Measurements from ENCODE around the gene RAPGEF1. TPM values are rescaled to one million over a fixed set of nuclear protein-coding genes. Genes with fewer than 3 reads are reported as not detected.
A peak's percentile ranks its signal among the peaks of the same experiment; 100 is the strongest.
"Not testable (repeated sequence)": the region's sequence is repeated elsewhere in the genome, so short reads cannot be mapped to it uniquely, and the experiment has no call there.

Gene RAPGEF1
- total RNA-seq, 2 experiments from 2014 or later = 129 to 131 TPM

DNA sequence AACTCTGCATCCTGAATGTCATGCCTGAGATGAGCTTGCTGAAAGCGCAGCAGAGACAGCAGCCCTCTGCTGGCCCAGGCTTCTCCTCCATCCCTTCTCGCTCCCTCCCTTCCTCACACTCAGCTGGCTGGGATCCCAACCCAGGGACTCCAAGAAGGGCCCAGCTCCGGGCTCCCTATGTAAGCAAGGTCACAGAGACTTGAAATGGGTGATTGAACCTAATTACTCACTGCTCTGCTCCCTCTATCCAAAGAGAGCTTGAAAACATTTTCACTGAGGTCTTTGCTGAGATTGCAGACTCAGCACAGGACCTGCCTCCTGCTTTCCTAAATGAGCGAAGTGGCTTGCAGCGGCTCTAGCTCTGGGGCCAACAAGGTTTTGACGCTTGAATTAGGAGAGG is 42.8 kb downstream of the RAPGEF1 start:
- peaks cover 60% of the 10 kb centered on the region for H3K4me1 Mint-ChIP-seq
- no peak for ATAC-seq (ENCODE audit: low read depth)
- no peak overlapping the region for H3K27ac Mint-ChIP-seq
- no peaks in the 10 kb centered on the region for H3K9me3 Mint-ChIP-seq
- POLR2A ChIA-PET = interaction anchor here (1.0 kb wide), 1 partner anchor 35 kb away, joined by 3 read pairs; no protein-coding TSS in a partner anchor
- DNase-seq = no peak
- no peak overlapping the region for H3K4me3 Mint-ChIP-seq
- no peaks in the 10 kb centered on the region for H3K27me3 Mint-ChIP-seq
- H3K36me3 Mint-ChIP-seq = peaks cover 25% of the 10 kb centered on the region

GRCh38 chr9:131695836-131696460 is 43.9 kb downstream of the RAPGEF1 start:
- Mint-ChIP-seq H3K9me3 (no peaks in the 10 kb centered on the region), H3K4me3 (no peak overlapping the region), H3K36me3 (peaks cover 26% of the 10 kb centered on the region), H3K4me1 (peaks cover 65% of the 10 kb centered on the region), H3K27ac (no peak overlapping the region), H3K27me3 (no peaks in the 10 kb centered on the region)
- no peak for ATAC-seq (ENCODE audit: low read depth)
- no peak for DNase-seq
- POLR2A ChIA-PET = no interaction called here

DNA sequence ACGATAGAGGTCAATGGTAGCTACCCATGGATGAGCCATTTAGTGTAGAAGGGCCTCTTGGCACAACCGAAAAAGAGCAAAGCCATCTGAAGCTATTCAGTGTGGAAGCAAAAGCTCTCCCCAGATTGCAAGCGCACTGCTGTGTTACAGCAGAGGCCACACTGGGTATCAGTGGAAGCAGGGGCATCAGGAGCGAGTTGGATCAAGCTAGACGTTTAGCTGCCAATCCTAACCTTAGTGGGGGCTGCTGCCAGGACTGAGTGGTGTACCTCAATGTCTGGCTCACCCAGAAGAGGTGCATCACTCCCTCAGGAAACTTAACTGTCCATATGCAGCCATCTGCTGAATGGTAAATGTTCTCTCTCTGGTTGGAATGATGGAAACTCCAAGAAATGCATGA is 44.5 kb downstream of the RAPGEF1 start:
- Mint-ChIP-seq H3K4me3 (no peak overlapping the region), H3K4me1 (peaks cover 69% of the 10 kb centered on the region), H3K36me3 (peaks cover 26% of the 10 kb centered on the region), H3K27me3 (no peaks in the 10 kb centered on the region), H3K9me3 (no peaks in the 10 kb centered on the region), H3K27ac (no peak overlapping the region)
- DNase-seq (no peak), ATAC-seq (ENCODE audit: low read depth) (no peak)
- POLR2A ChIA-PET = no interaction called here

- Mint-ChIP-seq H3K9me3 (no peaks in the 10 kb centered on the region), H3K4me3 (no peak overlapping the region), H3K36me3 (peaks cover 20% of the 10 kb centered on the region), H3K27me3 (no peaks in the 10 kb centered on the region), H3K27ac (peak overlapping the region; percentile 60), H3K4me1 (peaks cover 66% of the 10 kb centered on the region)
- POLR2A ChIA-PET = interaction anchor here (0.7 kb wide), 1 partner anchor 884 kb away, joined by 3 read pairs; no protein-coding TSS in a partner anchor
- DNase-seq (no peak), ATAC-seq (ENCODE audit: low read depth) (no peak)
These were observed 46.0 kb downstream of the RAPGEF1 start for GRCh38 chr9:131693651-131694597.

- Mint-ChIP-seq H3K36me3 (peaks cover 20% of the 10 kb centered on the region), H3K9me3 (no peaks in the 10 kb centered on the region), H3K4me1 (peaks cover 65% of the 10 kb centered on the region), H3K27me3 (no peaks in the 10 kb centered on the region), H3K27ac (no peak overlapping the region), H3K4me3 (no peak overlapping the region)
- POLR2A ChIA-PET = interaction anchor here (1.2 kb wide), 1 partner anchor 15 kb away, joined by 4 read pairs; no protein-coding TSS in a partner anchor
- ATAC-seq (ENCODE audit: low read depth) = no peak
- no peak for DNase-seq
These were observed 47.0 kb downstream of the RAPGEF1 start for GRCh38 chr9:131692612-131693562.

DNA sequence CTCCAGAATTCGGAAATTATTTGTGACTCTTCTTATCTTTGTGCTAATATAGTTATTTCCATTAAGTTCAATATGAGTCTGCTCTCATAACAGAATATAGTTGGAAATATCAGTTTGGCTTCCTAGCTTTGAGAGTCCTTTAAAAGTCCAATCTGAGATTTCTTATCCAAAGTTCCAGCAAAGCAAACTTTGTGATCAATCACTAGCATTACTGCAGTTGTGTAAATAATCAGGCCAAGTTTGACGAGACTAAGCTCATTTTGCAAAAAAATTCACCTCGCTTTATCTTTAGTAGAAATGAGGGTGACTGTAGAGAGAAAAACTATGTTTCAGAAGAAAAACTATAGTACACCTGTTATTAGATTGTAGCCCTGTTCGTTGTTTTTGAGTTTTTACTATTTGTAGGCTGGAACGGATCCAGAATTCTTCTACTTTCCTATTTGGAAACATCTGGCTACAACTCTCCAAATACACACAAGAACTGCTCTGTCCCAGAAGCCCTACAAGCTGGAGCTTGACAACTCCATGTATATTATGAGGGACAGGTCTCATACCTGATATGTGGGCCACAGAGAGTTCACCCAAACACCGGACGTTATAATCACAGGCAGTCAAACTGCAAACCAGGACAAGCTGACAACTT is 47.8 kb downstream of the RAPGEF1 start:
- Mint-ChIP-seq H3K27ac (no peak overlapping the region), H3K9me3 (no peaks in the 10 kb centered on the region), H3K4me3 (peak overlapping the region; percentile 11), H3K27me3 (no peaks in the 10 kb centered on the region), H3K36me3 (peaks cover 20% of the 10 kb centered on the region), H3K4me1 (peaks cover 61% of the 10 kb centered on the region)
- DNase-seq = no peak
- ATAC-seq (ENCODE audit: low read depth) = no peak
- POLR2A ChIA-PET = interaction anchor here (1.2 kb wide), 1 partner anchor 14 kb away, joined by 4 read pairs; no protein-coding TSS in a partner anchor

DNA sequence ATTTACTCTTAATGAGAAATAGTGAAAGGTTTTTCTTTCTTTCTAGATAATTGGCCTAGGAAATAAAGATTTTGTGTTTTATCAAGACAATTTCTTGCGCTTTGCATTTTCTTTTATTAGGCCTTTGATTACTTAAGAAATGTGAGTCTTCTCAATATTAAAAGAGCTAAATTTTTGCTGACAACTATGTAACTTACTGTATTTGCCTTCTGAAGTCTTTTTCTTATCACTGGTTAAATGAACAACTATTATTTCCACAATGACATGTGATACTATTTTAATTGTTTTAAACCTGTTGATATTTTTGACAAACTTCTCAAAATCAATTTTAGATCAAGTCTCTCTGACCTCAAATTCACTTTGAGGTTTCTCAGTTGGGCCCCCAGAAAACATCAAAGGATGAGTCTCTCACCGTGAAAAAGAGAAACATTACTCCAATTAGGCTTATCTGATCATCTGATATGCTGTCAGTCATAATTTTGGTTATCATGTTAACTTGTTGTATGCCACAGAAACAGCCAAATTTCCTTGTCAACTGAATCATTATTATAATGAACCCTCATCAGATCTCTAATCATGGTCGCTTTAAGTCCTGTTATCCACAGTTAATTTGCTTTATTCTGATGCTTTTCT is 48.8 kb downstream of the RAPGEF1 start:
- no peaks in the 10 kb centered on the region for H3K27me3 Mint-ChIP-seq
- H3K36me3 Mint-ChIP-seq = peaks cover 25% of the 10 kb centered on the region
- peaks cover 61% of the 10 kb centered on the region for H3K4me1 Mint-ChIP-seq
- ATAC-seq (ENCODE audit: low read depth) (no peak), DNase-seq (no peak)
- POLR2A ChIA-PET = interaction anchor here (1.7 kb wide), 1 partner anchor 22 kb away, joined by 6 read pairs; no protein-coding TSS in a partner anchor
- peak overlapping the region; percentile 21 for H3K27ac Mint-ChIP-seq
- no peaks in the 10 kb centered on the region for H3K9me3 Mint-ChIP-seq
- H3K4me3 Mint-ChIP-seq = peak overlapping the region; percentile 70

GRCh38 chr9:131690462-131690861 is 49.4 kb downstream of the RAPGEF1 start:
- ATAC-seq (ENCODE audit: low read depth) (no peak), DNase-seq (no peak)
- Mint-ChIP-seq H3K4me1 (peaks cover 60% of the 10 kb centered on the region), H3K4me3 (no peak overlapping the region), H3K36me3 (peaks cover 24% of the 10 kb centered on the region), H3K27me3 (no peaks in the 10 kb centered on the region), H3K9me3 (no peaks in the 10 kb centered on the region), H3K27ac (no peak overlapping the region)
- POLR2A ChIA-PET = interaction anchor here (1.7 kb wide), 1 partner anchor 22 kb away, joined by 6 read pairs; no protein-coding TSS in a partner anchor

GRCh38 chr9:131688377-131688776 is 51.5 kb downstream of the RAPGEF1 start:
- H3K4me1 Mint-ChIP-seq = peaks cover 43% of the 10 kb centered on the region
- H3K9me3 Mint-ChIP-seq = no peaks in the 10 kb centered on the region
- no peak for ATAC-seq (ENCODE audit: low read depth)
- H3K4me3 Mint-ChIP-seq = no peak overlapping the region
- H3K27me3 Mint-ChIP-seq = no peaks in the 10 kb centered on the region
- H3K27ac Mint-ChIP-seq = no peak overlapping the region
- DNase-seq = no peak
- POLR2A ChIA-PET = no interaction called here
- peaks cover 14% of the 10 kb centered on the region for H3K36me3 Mint-ChIP-seq

- no peaks in the 10 kb centered on the region for H3K27me3 Mint-ChIP-seq
- no peak for DNase-seq
- POLR2A ChIA-PET = no interaction called here
- H3K36me3 Mint-ChIP-seq = peaks cover 6% of the 10 kb centered on the region
- H3K27ac Mint-ChIP-seq = no peak overlapping the region
- no peak for ATAC-seq (ENCODE audit: low read depth)
- no peak overlapping the region for H3K4me3 Mint-ChIP-seq
- H3K4me1 Mint-ChIP-seq = peaks cover 32% of the 10 kb centered on the region
- no peaks in the 10 kb centered on the region for H3K9me3 Mint-ChIP-seq
These were observed 53.8 kb downstream of the RAPGEF1 start for GRCh38 chr9:131685753-131686706.

DNA sequence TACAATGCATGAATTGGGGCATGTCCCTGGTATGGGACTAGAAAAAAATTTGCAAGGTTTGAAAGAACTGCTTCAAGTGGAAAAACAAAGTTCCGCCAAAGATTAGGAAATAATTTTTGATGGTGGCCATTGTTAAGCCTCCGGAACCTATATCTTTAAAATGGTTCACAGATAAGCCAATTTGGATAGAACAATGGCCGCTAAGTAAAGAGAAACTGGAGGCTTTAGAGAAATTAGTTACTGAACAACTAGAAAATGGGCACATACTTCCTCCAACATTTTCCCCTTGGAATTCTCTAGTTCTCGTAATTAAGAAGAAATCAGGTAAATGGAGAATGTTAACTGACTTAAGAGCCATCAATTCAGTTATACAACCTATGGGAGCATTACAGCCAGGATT is 56.8 kb downstream of the RAPGEF1 start:
- DNase-seq, POLR2A ChIA-PET: not testable (repeated sequence)

More for the DNA sequence above, 56.8 kb downstream of the RAPGEF1 start:
- not testable (repeated sequence) for H3K9me3 Mint-ChIP-seq; H3K36me3 Mint-ChIP-seq; H3K4me3 Mint-ChIP-seq; H3K27ac Mint-ChIP-seq; ATAC-seq (ENCODE audit: low read depth); H3K27me3 Mint-ChIP-seq
- peaks cover 35% of the 10 kb centered on the region for H3K4me1 Mint-ChIP-seq

Data from activated naive CD8-positive, alpha-beta T cell treated with anti-CD3 and anti-CD28 coated beads, Interleukin-2, amount 10 ng/mL, durations not matched to agents 7 days and 5 days (primary cell).